Cardiac septum (tissue), 1 donor: ENCODE measurements around the gene TMEM259. TPM values are rescaled to one million over a fixed set of nuclear protein-coding genes. Genes with fewer than 3 reads are reported as not detected.
A peak's percentile ranks its signal among the peaks of the same experiment; 100 is the strongest.
"Not testable (repeated sequence)": the region's sequence is repeated elsewhere in the genome, so short reads cannot be mapped to it uniquely, and the experiment has no call there.

Experiments
- DNase-seq: peaks from one replicate; pipeline ENCODE4 v3.0.0-alpha.2; 2020; ENCODE audit warnings: low spot score
- intact Hi-C: fragments of 100-400 bp; cut with DNase I; formaldehyde crosslinking; loops from one replicate; pipeline ENCODE4 v1.14.0; 2022
- total RNA-seq: library from RNA; stranded (reverse); fragmentation: NEBNext Ultra II Directional; extraction: Animal tissue kit (Norgen Biotek cat#: 25700); gene quantifications from one replicate; pipeline ENCODE4 v1.2.1, GENCODE V29; 2021
- donor health status: DM: no; HTN: no; CAD: no.

TMEM259 gene
- total RNA-seq, 1 donor from 2014 or later = 125 TPM

- intact Hi-C loops = no loop called here
- DNase-seq = no peak
These were observed 21.1 kb upstream of the TMEM259 start for GRCh38 chr19:1041835-1042685.

GRCh38 chr19:1041272-1041834 is 20.4 kb upstream of the TMEM259 start:
- intact Hi-C loops = no loop called here
- DNase-seq = no peak

- DNase-seq = peak; percentile 97
- intact Hi-C loops = no loop called here
These were observed 19.8 kb upstream of the TMEM259 start for GRCh38 chr19:1040476-1041271.

- intact Hi-C loops = no loop called here
- DNase-seq = peak; percentile 100
These were observed 18.9 kb upstream of the TMEM259 start, which contains the start of gene ABCA7 for GRCh38 chr19:1039646-1040475. Gene ABCA7 (plus strand): TSS chr19:1040107. CDS start chr19:1041362, 1,255 bp downstream.

GRCh38 chr19:1038978-1039645 is 18.2 kb upstream of the TMEM259 start:
- intact Hi-C loops = no loop called here
- no peak for DNase-seq

GRCh38 chr19:1037621-1038064 is 16.7 kb upstream of the TMEM259 start:
- intact Hi-C loops = no loop called here
- no peak for DNase-seq

GRCh38 chr19:1035998-1036621 is 15.2 kb upstream of the TMEM259 start:
- intact Hi-C loops = no loop called here
- DNase-seq = no peak

GRCh38 chr19:1032264-1032867 is 11.4 kb upstream of the TMEM259 start:
- intact Hi-C loops = no loop called here
- no peak for DNase-seq

- DNase-seq = peak; percentile 93
- intact Hi-C loops = no loop called here
These were observed 7.4 kb upstream of the TMEM259 start for GRCh38 chr19:1028062-1028926.

GRCh38 chr19:1027650-1028061 is 6.7 kb upstream of the TMEM259 start:
- intact Hi-C loops = no loop called here
- DNase-seq = no peak

- intact Hi-C loops = no loop called here
- no peak for DNase-seq
These were observed 6.1 kb upstream of the TMEM259 start for GRCh38 chr19:1026783-1027649.

- peak; percentile 92 for DNase-seq
- intact Hi-C loops = no loop called here
These were observed 5.2 kb upstream of the TMEM259 start, which contains the start of gene CNN2 for GRCh38 chr19:1025960-1026782. Gene CNN2 (plus strand): TSS chr19:1026608. CDS start chr19:1026662, 54 bp downstream.

- intact Hi-C loops = not testable (repeated sequence)
These were observed 4.2 kb upstream of the TMEM259 start for GRCh38 chr19:1025080-1025479.

GRCh38 chr19:1023883-1024188 is 2.9 kb upstream of the TMEM259 start:
- intact Hi-C loops, DNase-seq: not testable (repeated sequence)

More at GRCh38 chr19:1025080-1025479, 4.2 kb upstream of the TMEM259 start:
- not testable (repeated sequence) for DNase-seq
